Neural crest cell (in vitro differentiated cells): ENCODE results near the gene PDE5A. TPM values are rescaled to one million over a fixed set of nuclear protein-coding genes. Genes with fewer than 3 reads are reported as not detected.
A peak's percentile ranks its signal among the peaks of the same experiment; 100 is the strongest.

Experiments
- DNase-seq: peaks from one replicate; pipeline ENCODE4 v3.0.0; 2021; ENCODE audit warnings: low read depth, mixed read lengths, low spot score
- H3K27ac Mint-ChIP-seq: one replicate; pipeline ENCODE4 v1.8.0; 2021; ENCODE audit warnings: mild to moderate bottlenecking, mixed read lengths; ENCODE audit not compliant: unreplicated experiment
- H3K27me3 Mint-ChIP-seq: 2 replicates; pipeline ENCODE4 v1.8.0; 2021; ENCODE audit warnings: low read depth, mild to moderate bottlenecking, mixed read lengths
- H3K36me3 Mint-ChIP-seq: 2 replicates; pipeline ENCODE4 v1.8.0; 2021; ENCODE audit warnings: low read depth, mild to moderate bottlenecking, mixed read lengths
- H3K4me1 Mint-ChIP-seq: 2 replicates; pipeline ENCODE4 v1.8.0; 2021; ENCODE audit warnings: mixed read lengths
- H3K4me3 Mint-ChIP-seq: one replicate; pipeline ENCODE4 v1.8.0; 2021; ENCODE audit warnings: mild to moderate bottlenecking, mixed read lengths
- H3K9me3 Mint-ChIP-seq: 2 replicates; pipeline ENCODE4 v1.8.0; 2021; ENCODE audit warnings: mixed read lengths
- CTCF ChIP-seq: fragments of 200-600 bp; sonication (generic); conservative IDR thresholded peaks from 2 replicates; pipeline ENCODE4 v1.5.0; 2021; ENCODE audit warnings: antibody characterized with exemption, mild to moderate bottlenecking
- total RNA-seq: library from RNA; stranded (reverse); gene quantifications from 2 replicates; pipeline ENCODE4 v1.2.1, GENCODE V29; 2021

Gene PDE5A
- total RNA-seq, 1 donor from 2014 or later: 13.9 TPM

- peak overlapping the region; percentile 85 for H3K27ac Mint-ChIP-seq
- TF ChIP-seq CTCF: no peak
Measured at GRCh38 chr4:119498527-119498926, 130.1 kb downstream of the PDE5A start.

GRCh38 chr4:119493886-119494285 lies 134.7 kb downstream of the PDE5A start:
- Mint-ChIP-seq H3K4me1 (peaks cover 14% of the 10 kb centered on the region), H3K27me3 (no peaks in the 10 kb centered on the region), H3K9me3 (no peaks in the 10 kb centered on the region), H3K36me3 (no peaks in the 10 kb centered on the region), H3K27ac (no peak overlapping the region), H3K4me3 (no peak overlapping the region)
- no peak for DNase-seq
- no peak for TF ChIP-seq CTCF

More at GRCh38 chr4:119498527-119498926, 130.1 kb downstream of the PDE5A start:
- Mint-ChIP-seq H3K36me3 (peaks cover 4% of the 10 kb centered on the region), H3K4me3 (no peak overlapping the region), H3K4me1 (peaks cover 10% of the 10 kb centered on the region), H3K27me3 (no peaks in the 10 kb centered on the region), H3K9me3 (no peaks in the 10 kb centered on the region)
- DNase-seq: no peak

- H3K27ac Mint-ChIP-seq: no peak overlapping the region
- H3K4me1 Mint-ChIP-seq: peaks cover 10% of the 10 kb centered on the region
- H3K27me3 Mint-ChIP-seq: no peaks in the 10 kb centered on the region
- H3K9me3 Mint-ChIP-seq: no peaks in the 10 kb centered on the region
- H3K36me3 Mint-ChIP-seq: no peaks in the 10 kb centered on the region
- TF ChIP-seq CTCF: peak; percentile 44
- H3K4me3 Mint-ChIP-seq: no peak overlapping the region
- DNase-seq: no peak
Measured at GRCh38 chr4:119493419-119493818, 135.2 kb downstream of the PDE5A start.

- no peak overlapping the region for H3K4me3 Mint-ChIP-seq
- peaks cover 26% of the 10 kb centered on the region for H3K36me3 Mint-ChIP-seq
- peaks cover 13% of the 10 kb centered on the region for H3K9me3 Mint-ChIP-seq
- no peak for DNase-seq
- H3K4me1 Mint-ChIP-seq: peaks cover 4% of the 10 kb centered on the region
- no peaks in the 10 kb centered on the region for H3K27me3 Mint-ChIP-seq
- no peak overlapping the region for H3K27ac Mint-ChIP-seq
- TF ChIP-seq CTCF: peak; percentile 47
Measured at GRCh38 chr4:119490335-119490734, 138.3 kb downstream of the PDE5A start.

GRCh38 chr4:119489305-119489704 lies 139.3 kb downstream of the PDE5A start:
- no peak overlapping the region for H3K27ac Mint-ChIP-seq
- no peak for DNase-seq
- no peak overlapping the region for H3K4me3 Mint-ChIP-seq
- H3K27me3 Mint-ChIP-seq: no peaks in the 10 kb centered on the region
- peaks cover 20% of the 10 kb centered on the region for H3K9me3 Mint-ChIP-seq
- H3K4me1 Mint-ChIP-seq: peaks cover 4% of the 10 kb centered on the region
- peaks cover 33% of the 10 kb centered on the region for H3K36me3 Mint-ChIP-seq
- TF ChIP-seq CTCF: no peak

GRCh38 chr4:119480331-119480730 lies 148.3 kb downstream of the PDE5A start:
- peaks cover 61% of the 10 kb centered on the region for H3K36me3 Mint-ChIP-seq
- H3K9me3 Mint-ChIP-seq: peaks cover 30% of the 10 kb centered on the region
- no peak overlapping the region for H3K4me3 Mint-ChIP-seq
- TF ChIP-seq CTCF: no peak
- no peak overlapping the region for H3K27ac Mint-ChIP-seq
- DNase-seq: no peak
- H3K27me3 Mint-ChIP-seq: no peaks in the 10 kb centered on the region
- H3K4me1 Mint-ChIP-seq: no peaks in the 10 kb centered on the region
